OCI-LY1 (cell line): ENCODE results near the gene ARHGAP28.

ENCODE experiments used
- EZH2 ChIP-seq: fragments of 200-600 bp; sonication (generic), shearing (Covaris generic); IDR thresholded peaks from 2 replicates; pipeline ENCODE4 v1.8.0; 2017; ENCODE audit warnings: borderline replicate concordance, mixed run types, mild to moderate bottlenecking, antibody characterized with exemption, low read length, moderate library complexity, mixed read lengths
- TF ChIP-seq, protein P1 (sequence below): fragments of 200-600 bp; sonication (generic), shearing (Covaris generic); IDR thresholded peaks from 2 replicates; pipeline ENCODE4 v1.5.1; 2017; ENCODE audit warnings: mild to moderate bottlenecking, antibody characterized with exemption, low read length, moderate library complexity, mixed read lengths

DNA sequence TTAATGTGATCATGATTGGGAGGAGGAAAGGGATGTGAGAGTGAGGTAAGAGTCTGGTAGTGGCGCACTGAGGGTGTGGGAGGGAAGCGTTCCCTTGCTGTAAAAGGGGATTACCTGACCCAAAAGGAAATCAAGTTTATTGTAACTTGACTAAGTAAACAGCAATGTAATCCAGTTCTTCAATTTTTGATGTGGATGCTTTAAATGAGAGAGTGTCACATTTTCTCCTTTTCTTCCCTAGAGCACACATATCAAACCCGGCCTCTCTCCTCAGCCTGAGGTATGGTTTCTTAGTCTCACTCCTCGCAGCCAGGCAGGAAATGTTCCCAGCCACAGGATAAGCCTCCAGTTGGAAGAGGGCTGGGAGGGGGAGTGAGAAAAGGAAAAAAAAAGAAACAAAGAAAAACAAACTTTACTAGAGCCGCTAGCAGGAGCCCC lies 688 bp upstream of the ARHGAP28 start:
- TF ChIP-seq, protein P1, sequence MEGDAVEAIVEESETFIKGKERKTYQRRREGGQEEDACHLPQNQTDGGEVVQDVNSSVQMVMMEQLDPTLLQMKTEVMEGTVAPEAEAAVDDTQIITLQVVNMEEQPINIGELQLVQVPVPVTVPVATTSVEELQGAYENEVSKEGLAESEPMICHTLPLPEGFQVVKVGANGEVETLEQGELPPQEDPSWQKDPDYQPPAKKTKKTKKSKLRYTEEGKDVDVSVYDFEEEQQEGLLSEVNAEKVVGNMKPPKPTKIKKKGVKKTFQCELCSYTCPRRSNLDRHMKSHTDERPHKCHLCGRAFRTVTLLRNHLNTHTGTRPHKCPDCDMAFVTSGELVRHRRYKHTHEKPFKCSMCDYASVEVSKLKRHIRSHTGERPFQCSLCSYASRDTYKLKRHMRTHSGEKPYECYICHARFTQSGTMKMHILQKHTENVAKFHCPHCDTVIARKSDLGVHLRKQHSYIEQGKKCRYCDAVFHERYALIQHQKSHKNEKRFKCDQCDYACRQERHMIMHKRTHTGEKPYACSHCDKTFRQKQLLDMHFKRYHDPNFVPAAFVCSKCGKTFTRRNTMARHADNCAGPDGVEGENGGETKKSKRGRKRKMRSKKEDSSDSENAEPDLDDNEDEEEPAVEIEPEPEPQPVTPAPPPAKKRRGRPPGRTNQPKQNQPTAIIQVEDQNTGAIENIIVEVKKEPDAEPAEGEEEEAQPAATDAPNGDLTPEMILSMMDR, result no peak
- TF ChIP-seq EZH2, result no peak
